Stimulated activated CD4-positive, alpha-beta T cell treated with anti-CD3 and anti-CD28 coated beads, Interleukin-4, amount 100 ng/mL, for 4 hours (primary cell): ENCODE data around the gene NIN.

Experiments used
- DNase-seq, 2 experiments: peaks; one replicate each; pipeline ENCODE4 v3.0.0-alpha.2; 2020

NIN gene

GRCh38 chr14:50786751-50787464, 44.1 kb downstream of the NIN start:
- no peak for DNase-seq

DNA sequence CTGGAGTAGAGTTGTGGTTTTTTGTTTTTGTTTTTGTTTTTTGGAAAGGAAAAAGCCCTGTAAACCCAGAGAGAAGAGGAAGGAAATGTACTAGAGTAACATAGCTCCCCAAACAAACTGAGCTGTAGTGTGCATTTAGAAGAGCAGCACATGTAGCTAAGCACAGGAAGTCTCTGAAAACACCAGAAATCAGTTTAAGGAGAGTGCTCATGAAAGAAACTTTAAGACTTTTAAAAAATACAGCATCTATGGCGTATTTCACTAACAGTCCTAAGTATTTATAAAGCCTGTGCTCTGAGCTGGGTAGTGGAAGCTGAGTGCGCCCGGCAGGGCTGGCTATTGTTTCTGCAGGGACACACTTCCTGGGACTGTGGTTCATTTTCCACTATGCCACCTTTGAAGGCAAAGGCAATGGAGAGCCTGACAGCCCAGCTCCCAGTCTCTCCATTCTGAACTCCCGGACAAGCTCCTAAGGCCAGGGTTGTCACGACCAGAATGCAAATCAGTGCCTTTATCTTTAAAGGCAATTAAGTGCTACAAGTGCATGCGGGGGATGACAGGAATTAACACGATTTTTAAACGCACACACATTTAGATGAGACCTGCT, 45.4 kb downstream of the NIN start:
- DNase-seq: no peak

- no peak for DNase-seq
Observed at GRCh38 chr14:50784683-50785456, 46.1 kb downstream of the NIN start.

DNA sequence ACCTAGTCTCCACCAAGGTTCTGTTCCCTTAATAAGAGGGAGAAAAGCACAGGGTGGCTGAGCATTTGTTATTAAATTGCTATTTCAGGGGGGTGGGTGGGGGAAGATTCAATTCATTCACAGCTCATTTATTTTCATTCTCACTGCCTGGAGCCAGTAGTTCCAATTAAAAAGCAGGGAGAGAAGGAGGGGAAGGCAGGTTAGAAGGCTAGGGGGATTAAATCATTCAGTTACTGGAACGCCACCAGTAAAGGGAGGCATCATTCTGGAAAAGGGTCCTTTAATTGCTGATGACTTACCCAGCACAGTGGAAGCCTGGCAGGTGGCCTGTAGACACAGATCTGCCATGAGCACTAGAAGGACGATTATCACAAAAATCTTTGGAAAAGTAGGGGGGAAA, 47.4 kb downstream of the NIN start:
- DNase-seq: no peak

DNA sequence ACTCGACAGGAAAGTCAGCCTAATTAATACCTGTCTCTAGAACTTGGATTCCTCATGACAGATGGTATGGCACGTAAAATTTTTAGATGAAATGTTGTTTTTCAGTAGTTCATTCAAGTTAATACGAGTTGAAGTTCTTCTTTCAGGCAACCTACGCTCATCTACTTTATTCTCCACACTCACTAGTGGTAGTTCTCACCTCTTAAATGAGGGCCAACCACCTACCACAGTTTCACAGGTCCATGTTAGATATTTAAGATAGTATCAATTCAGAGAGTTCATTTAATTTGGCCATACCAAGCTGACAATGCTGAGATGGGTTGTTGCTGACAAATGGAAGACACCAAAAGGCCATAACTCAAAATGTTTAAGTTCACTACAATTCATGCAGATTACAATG, 50.6 kb downstream of the NIN start:
- DNase-seq: no peak

GRCh38 chr14:50778721-50779483, 52.1 kb downstream of the NIN start:
- no peak for DNase-seq

GRCh38 chr14:50776522-50776921, 54.4 kb downstream of the NIN start:
- DNase-seq: no peak

GRCh38 chr14:50775357-50775756, 55.6 kb downstream of the NIN start:
- no peak for DNase-seq

- no peak for DNase-seq
Observed at GRCh38 chr14:50774542-50775267, 56.3 kb downstream of the NIN start.

GRCh38 chr14:50773632-50774541, 57.1 kb downstream of the NIN start:
- peak in 1 of 2 experiments; percentile 20 for DNase-seq

DNA sequence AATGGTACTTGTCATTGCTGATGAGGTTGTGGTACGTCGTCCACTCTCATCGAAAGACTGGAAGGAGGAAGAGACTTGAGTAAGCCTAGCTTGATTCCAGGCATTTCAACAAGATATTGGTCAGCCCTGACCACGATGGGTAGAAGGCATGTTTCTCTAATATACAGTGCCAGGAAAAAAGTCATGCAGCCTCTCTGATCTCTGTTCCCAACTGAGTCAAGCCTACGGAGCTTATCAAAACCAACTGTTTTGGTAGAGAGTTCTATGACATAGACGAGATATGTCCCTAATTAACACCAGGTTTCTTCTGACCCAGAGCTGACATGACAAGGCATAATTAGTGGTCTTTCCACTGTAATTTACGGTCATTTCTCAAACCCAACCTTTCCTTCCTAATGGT, 58.5 kb downstream of the NIN start:
- DNase-seq: no peak

GRCh38 chr14:50770586-50770985, 60.4 kb downstream of the NIN start:
- no peak for DNase-seq

DNA sequence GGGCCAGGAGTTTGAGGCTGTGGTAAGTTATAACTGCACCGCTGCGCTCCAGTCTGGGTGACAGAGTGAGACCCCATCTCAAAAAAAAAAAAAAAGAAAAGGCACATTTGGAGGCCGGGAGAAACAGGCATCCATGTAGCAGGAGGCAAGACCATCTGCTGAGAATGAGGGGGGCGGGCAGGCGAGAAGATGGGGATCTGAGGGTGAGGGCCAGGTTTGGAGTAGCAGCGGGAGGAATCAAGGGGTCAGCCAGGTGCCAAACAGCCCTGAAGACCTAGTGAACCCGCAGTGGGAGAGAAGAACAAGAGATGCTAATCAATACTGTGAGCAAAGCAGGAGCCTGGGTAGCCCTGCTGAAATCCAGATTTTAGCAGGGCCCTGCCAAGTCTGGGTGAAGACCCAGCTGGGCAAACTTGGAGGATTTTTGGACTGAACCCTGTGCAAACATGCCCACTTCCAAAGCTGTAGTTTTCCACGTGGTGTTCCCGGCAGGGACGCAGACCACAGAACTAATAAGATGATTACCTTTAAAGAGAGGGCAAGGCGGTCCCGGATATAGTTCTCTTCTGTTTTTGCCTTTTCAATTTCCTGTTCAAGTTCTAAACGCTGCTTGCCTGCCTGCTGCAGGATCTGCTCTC, 61.0 kb downstream of the NIN start:
- no peak for DNase-seq

DNA sequence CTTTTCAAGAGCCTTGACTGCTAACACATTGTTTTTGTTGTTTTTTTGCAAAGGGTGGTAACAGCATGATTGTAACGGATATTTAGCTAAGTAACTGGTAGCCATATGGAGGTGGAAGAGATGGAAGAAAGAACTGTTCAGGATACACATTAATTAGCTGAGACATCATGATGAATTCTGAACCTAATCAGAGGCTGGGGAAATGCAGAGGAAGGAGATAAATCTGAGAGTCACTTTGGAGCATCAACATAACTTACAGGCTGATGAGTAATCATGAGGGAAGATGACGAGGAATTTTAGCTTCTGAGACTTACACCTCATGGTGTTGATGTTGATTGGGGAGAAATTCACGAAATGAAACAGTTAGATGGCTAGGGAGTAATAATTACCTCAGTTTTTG, 62.3 kb downstream of the NIN start:
- no peak for DNase-seq

DNA sequence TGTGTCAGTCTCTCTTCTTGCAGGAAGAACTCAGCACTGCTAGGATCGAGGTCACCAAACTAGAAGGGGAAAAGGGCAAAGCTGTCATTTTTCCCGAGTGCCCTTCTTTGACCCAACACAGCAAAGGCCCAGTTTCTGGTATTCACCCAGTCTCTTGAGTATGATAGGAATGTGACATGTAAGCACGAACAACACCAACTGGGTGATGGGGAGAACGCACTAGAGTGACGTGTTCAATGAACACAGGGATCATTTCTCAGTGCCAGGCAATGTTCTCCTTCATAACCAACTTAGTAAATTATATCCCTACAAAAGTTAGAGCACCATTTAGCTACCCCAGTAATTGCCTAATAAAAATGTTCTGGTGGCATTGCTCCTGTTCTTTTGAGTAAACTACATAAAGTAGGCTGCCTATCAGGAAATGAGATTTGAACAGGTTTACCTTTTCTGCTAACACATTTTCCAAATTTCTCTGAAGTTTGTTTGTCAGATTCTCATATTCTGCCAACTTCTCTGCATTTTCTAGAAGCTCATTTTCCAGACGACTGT, 64.5 kb downstream of the NIN start:
- DNase-seq: no peak

- no peak for DNase-seq
Observed at GRCh38 chr14:50763382-50764007, 67.5 kb downstream of the NIN start.

- no peak for DNase-seq
Observed at GRCh38 chr14:50762931-50763300, 68.0 kb downstream of the NIN start.

GRCh38 chr14:50762001-50762930, 68.7 kb downstream of the NIN start:
- DNase-seq: peak in 1 of 2 experiments; percentile 16
